Measurements from ENCODE around the gene CD3G.

The CD3G gene

DNA sequence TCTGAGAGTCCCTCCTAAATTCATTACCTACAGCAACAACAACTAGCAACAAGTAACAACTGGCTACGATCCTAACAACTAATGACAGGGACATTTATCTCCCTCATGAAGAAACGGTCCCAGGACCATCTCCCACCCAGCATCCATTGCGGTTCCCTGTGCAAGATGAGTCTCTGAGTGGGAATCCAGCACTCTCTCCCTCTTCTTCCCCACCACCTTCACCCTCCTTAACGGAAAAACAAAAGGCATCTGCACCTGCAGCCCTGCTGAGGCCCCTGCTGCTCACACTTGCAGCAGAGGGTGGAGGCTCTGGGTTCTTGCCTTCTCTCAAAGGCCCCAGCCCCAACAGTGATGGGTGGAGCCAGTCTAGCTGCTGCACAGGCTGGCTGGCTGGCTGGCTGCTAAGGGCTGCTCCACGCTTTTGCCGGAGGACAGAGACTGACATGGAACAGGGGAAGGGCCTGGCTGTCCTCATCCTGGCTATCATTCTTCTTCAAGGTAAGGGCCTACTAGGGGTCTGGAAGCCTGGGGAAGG is at the start of gene CD3G:
TSS of gene CD3G (plus strand) at position 364 of the 535 bp plus-strand sequence. CDS start at position 444, 80 bp downstream.
- no peak within 1 kb of the TSS for H3K4me3 ChIP-seq (ENCODE audit: low read depth, low read length)
- TF ChIP-seq, protein P1, sequence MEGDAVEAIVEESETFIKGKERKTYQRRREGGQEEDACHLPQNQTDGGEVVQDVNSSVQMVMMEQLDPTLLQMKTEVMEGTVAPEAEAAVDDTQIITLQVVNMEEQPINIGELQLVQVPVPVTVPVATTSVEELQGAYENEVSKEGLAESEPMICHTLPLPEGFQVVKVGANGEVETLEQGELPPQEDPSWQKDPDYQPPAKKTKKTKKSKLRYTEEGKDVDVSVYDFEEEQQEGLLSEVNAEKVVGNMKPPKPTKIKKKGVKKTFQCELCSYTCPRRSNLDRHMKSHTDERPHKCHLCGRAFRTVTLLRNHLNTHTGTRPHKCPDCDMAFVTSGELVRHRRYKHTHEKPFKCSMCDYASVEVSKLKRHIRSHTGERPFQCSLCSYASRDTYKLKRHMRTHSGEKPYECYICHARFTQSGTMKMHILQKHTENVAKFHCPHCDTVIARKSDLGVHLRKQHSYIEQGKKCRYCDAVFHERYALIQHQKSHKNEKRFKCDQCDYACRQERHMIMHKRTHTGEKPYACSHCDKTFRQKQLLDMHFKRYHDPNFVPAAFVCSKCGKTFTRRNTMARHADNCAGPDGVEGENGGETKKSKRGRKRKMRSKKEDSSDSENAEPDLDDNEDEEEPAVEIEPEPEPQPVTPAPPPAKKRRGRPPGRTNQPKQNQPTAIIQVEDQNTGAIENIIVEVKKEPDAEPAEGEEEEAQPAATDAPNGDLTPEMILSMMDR (IDR thresholded peaks at IDR 0.05; ENCODE audit: borderline replicate concordance, insufficient read depth, low read depth, low read length), result no peak

DNA sequence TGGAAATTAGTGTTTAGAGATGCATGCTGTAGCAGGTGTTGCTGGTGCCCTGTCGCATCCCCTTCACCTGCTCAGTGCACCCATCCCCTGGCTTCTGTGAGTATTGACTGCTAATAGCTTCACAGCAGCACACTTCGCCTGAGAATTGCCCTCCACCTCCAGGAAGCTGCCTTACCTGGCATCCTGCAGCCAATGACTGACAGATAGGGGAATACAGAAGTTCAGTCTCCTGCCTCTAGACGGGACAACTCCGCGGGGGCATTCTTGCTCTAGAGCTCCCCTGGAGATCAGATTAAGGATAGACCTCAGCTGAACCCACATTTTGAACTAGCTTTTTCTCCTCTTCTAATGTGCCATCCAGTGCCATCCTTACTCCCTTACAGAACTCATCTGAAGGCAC is 48.9 kb upstream of the CD3G start:
- H3K4me3 ChIP-seq (ENCODE audit: low read depth, low read length), result no peak overlapping the region
- TF ChIP-seq, protein P1 (IDR thresholded peaks at IDR 0.05; ENCODE audit: borderline replicate concordance, insufficient read depth, low read depth, low read length), result no peak

- TF ChIP-seq, protein P1 (IDR thresholded peaks at IDR 0.05; ENCODE audit: borderline replicate concordance, insufficient read depth, low read depth, low read length), result peak; percentile 35; the same call in 1 of the 2 replicates
- no peak overlapping the region for H3K4me3 ChIP-seq (ENCODE audit: low read depth, low read length)
These were observed 48.2 kb upstream of the CD3G start for GRCh38 chr11:118295815-118296454.

DNA sequence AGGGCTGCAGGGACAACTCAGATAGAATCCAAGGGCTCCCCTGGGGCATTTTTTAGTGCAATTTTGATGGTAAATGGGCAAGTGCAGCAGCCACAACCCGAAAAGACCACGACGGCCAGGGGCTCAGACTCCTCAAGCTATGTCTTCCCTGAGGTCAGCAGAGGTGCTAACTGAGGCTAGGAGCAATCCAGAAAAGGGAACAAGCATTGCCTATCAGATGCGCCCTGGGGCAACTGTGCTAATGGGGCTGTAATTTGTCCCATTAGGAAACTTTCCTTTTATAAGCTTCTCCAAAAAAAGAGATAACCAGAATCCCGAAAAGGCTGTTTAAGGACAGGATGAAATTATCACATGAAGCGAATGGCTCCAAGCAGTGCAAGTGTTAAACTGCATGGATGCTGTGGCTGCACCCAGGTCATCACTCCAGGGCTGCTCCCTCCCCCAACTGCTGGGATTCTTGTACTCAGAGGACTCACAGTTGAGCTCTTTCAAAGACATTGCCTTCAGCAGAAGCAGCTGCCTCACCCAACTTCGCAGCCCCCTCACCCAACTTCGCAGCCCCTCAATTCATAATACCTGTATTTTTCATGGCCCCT is 42.4 kb upstream of the CD3G start:
- TF ChIP-seq, protein P1 (IDR thresholded peaks at IDR 0.05; ENCODE audit: borderline replicate concordance, insufficient read depth, low read depth, low read length), result no peak
- no peak overlapping the region for H3K4me3 ChIP-seq (ENCODE audit: low read depth, low read length)

GRCh38 chr11:118304227-118304567 is 39.9 kb upstream of the CD3G start:
- TF ChIP-seq, protein P1 (IDR thresholded peaks at IDR 0.05; ENCODE audit: borderline replicate concordance, insufficient read depth, low read depth, low read length), result no peak
- H3K4me3 ChIP-seq (ENCODE audit: low read depth, low read length), result no peak overlapping the region

- no peak within 1 kb of the TSS for H3K4me3 ChIP-seq (ENCODE audit: low read depth, low read length)
- TF ChIP-seq, protein P1 (IDR thresholded peaks at IDR 0.05; ENCODE audit: borderline replicate concordance, insufficient read depth, low read depth, low read length), result no peak
These were observed 39.4 kb upstream of the CD3G start, which contains the start of gene CD3E for GRCh38 chr11:118304568-118305248. Gene CD3E, plus strand, starts transcription at chr11:118304730. Its CDS starts 223 bp downstream, at chr11:118304953.
